Subcutaneous abdominal adipose tissue (tissue), 5 donors: ENCODE measurements around the gene UBA5.

Experiments
- H3K27ac ChIP-seq: one replicate; pipeline ENCODE4 v1.7.0; 2013; ENCODE audit warnings: low read depth, mild to moderate bottlenecking, inconsistent platforms, low read length, moderate library complexity
- H3K27me3 ChIP-seq, 5 donors: one replicate each; pipeline ENCODE4 v1.7.0; 2013; ENCODE audit warnings: low read length in 5 of 5, inconsistent platforms in 1 of 5; ENCODE audit not compliant: control insufficient read depth in 5 of 5, insufficient read depth in 4 of 5
- H3K36me3 ChIP-seq, 5 donors: one replicate each; pipeline ENCODE4 v1.7.0; 2013; ENCODE audit warnings: low read length in 5 of 5; ENCODE audit not compliant: control insufficient read depth in 5 of 5, insufficient read depth in 5 of 5
- H3K4me1 ChIP-seq, 5 donors: one replicate each; pipeline ENCODE4 v1.7.0; 2013; ENCODE audit warnings: low read length in 5 of 5, mild to moderate bottlenecking in 3 of 5, moderate library complexity in 1 of 5; ENCODE audit not compliant: control insufficient read depth in 5 of 5, insufficient read depth in 5 of 5
- H3K4me3 ChIP-seq, 5 donors: one replicate each; pipeline ENCODE4 v1.7.0; 2013; ENCODE audit warnings: low read length in 5 of 5, low read depth in 1 of 5
- H3K9ac ChIP-seq, 5 donors: one replicate each; pipeline ENCODE4 v1.7.0; 2013; ENCODE audit warnings: low read length in 5 of 5, mild to moderate bottlenecking in 4 of 5, moderate library complexity in 3 of 5
- H3K9me3 ChIP-seq, 5 donors: one replicate each; pipeline ENCODE4 v1.7.0; 2013; ENCODE audit warnings: low read length in 5 of 5; ENCODE audit not compliant: control insufficient read depth in 5 of 5
- donor health status: healthy.
- donor health status: healthy.
- donor health status: healthy.
- donor health status: healthy.
- donor health status: healthy.

Gene UBA5

DNA sequence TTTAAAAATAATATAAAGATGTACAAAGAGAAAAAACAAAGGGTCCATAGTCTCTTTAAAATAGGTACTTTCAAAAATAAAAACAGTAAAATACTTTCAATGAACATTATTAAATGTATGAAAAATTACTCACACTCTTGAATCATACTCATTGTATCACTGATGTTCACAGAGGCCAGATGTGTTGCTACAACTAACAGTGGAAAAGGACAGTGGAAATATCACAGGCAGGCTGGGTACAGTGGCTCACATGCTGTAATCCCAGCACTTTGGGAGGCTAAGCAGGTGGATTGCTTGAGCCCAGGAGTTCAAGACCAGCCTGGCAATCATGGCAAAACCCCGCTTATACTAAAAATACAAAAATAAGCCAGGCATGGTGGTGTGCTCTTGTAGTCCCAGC is 35.3 kb downstream of the UBA5 start:
- H3K9me3 ChIP-seq = no peaks in the 10 kb centered on the region
- H3K4me1 ChIP-seq = no peaks in the 10 kb centered on the region
- H3K36me3 ChIP-seq = peaks cover 67 to 89% (median 73%) of the 10 kb centered on the region in 5 donors
- H3K4me3 ChIP-seq = no peak overlapping the region
- H3K27me3 ChIP-seq = no peaks in the 10 kb centered on the region
- H3K9ac ChIP-seq = no peak overlapping the region
- H3K27ac ChIP-seq = no peak overlapping the region

DNA sequence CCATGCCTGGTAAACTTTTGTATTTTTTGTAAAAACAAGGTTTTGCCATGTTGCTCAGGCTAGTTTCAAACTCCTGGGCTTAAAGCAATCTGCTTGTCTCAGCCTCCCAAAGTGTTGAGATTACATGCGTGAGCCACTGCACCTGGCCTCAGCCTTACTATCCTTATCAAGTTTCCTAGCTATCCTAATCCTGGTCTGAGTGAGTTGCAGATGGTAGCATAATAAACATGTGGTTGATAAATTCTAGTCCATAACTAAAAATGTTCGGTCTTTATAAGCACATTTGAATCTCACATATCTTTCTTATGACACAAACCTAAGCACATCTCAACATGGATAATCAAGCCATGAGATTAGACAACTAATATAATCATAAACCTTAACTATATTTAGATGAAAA is 43.6 kb downstream of the UBA5 start:
- no peaks in the 10 kb centered on the region for H3K9me3 ChIP-seq
- no peak overlapping the region for H3K4me3 ChIP-seq
- no peaks in the 10 kb centered on the region for H3K4me1 ChIP-seq
- H3K9ac ChIP-seq = no peak overlapping the region
- peaks cover 54 to 72% (median 63%) of the 10 kb centered on the region in 5 donors for H3K36me3 ChIP-seq
- H3K27me3 ChIP-seq = no peaks in the 10 kb centered on the region
- H3K27ac ChIP-seq = no peak overlapping the region

DNA sequence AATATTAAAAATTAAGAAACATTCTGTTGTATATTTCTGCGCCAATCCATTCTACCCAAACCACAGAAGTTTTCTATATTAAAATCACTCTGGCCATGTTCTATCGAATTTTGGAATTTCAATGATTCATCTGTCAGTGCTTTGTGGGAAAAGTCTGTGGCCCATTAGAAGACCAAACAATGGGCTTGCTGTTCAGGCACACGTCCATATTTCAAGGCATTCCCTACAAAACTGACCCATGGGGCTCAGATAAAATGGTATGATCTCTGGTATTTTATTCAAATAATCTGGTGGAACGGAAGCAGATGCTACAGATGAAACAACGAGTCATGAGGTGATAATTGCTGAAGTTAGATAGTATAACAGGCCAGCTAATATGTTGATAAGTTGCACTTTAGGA is 49.6 kb downstream of the UBA5 start:
- no peak overlapping the region for H3K4me3 ChIP-seq
- H3K36me3 ChIP-seq = peaks cover 26 to 52% (median 45%) of the 10 kb centered on the region in 5 donors
- H3K27ac ChIP-seq = no peak overlapping the region
- H3K4me1 ChIP-seq = peaks cover 0 to 8% (median 0%) of the 10 kb centered on the region in 5 donors
- H3K27me3 ChIP-seq = no peaks in the 10 kb centered on the region
- H3K9ac ChIP-seq = no peak overlapping the region
- no peaks in the 10 kb centered on the region for H3K9me3 ChIP-seq

- H3K4me1 ChIP-seq = peaks cover 0 to 8% (median 0%) of the 10 kb centered on the region in 5 donors
- H3K9ac ChIP-seq = no peak overlapping the region
- H3K36me3 ChIP-seq = peaks cover 25 to 57% (median 42%) of the 10 kb centered on the region in 5 donors
- no peaks in the 10 kb centered on the region for H3K9me3 ChIP-seq
- H3K27ac ChIP-seq = no peak overlapping the region
- no peaks in the 10 kb centered on the region for H3K27me3 ChIP-seq
- no peak overlapping the region for H3K4me3 ChIP-seq
Observed at GRCh38 chr3:132710311-132710710, 50.2 kb downstream of the UBA5 start.

GRCh38 chr3:132713977-132714727 is 54.0 kb downstream of the UBA5 start:
- Histone ChIP-seq H3K4me1 (peaks cover 0 to 12% (median 4%) of the 10 kb centered on the region in 5 donors), H3K36me3 (peaks cover 26 to 56% (median 36%) of the 10 kb centered on the region in 5 donors), H3K4me3 (no peak overlapping the region), H3K9me3 (no peaks in the 10 kb centered on the region), H3K27me3 (no peaks in the 10 kb centered on the region), H3K9ac (no peak overlapping the region), H3K27ac (no peak overlapping the region)

DNA sequence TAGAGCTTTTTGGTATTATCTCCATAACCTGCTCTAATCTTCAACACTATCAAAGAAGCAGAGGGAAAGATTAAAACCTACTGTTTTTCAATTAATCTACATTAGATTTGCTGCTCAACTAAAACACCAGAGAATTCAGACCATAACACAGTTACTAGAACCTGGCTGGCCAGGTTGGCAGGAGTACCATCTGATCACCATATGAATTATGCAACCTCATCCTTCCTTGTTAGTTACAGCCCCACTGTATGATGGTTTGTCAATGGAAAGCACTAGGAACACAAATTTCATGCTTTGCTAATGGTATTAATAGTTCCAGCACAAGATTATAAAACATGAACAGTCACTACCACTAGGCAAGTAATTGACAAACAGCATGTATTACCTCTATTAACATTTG is 56.2 kb downstream of the UBA5 start:
- Histone ChIP-seq H3K9ac (no peak overlapping the region), H3K36me3 (peaks cover 16 to 37% (median 20%) of the 10 kb centered on the region in 5 donors), H3K4me1 (peaks cover 0 to 29% (median 19%) of the 10 kb centered on the region in 5 donors), H3K4me3 (no peak overlapping the region), H3K27me3 (no peaks in the 10 kb centered on the region), H3K9me3 (no peaks in the 10 kb centered on the region), H3K27ac (no peak overlapping the region)

DNA sequence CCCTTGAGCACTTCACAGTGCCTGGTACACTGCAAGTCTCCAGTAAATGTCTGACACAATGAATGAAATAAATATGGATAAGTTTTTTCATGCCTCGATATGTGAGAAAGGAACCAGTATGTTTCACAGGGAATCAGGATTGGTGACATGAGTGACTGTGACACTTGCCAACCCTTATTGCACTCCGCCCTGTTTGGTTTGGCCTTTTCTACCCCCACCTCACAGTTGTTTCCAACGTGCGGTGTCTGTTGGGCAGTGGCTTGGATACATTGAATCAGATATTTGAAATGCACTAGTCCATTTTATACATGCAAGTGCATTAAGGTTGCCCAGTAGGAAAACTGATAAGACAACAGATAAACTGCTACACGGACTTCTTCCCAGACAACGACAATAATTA is 60.1 kb downstream of the UBA5 start:
- H3K9ac ChIP-seq = peak overlapping the region in 3 of 5 donors; percentile 6 to 39 (median 17)
- no peaks in the 10 kb centered on the region for H3K27me3 ChIP-seq
- peaks cover 7 to 23% (median 14%) of the 10 kb centered on the region in 5 donors for H3K36me3 ChIP-seq
- H3K27ac ChIP-seq = no peak overlapping the region
- H3K4me1 ChIP-seq = peaks cover 0 to 31% (median 28%) of the 10 kb centered on the region in 5 donors
- H3K9me3 ChIP-seq = no peaks in the 10 kb centered on the region
- H3K4me3 ChIP-seq = peak overlapping the region; percentile 20 to 93 (median 35)

GRCh38 chr3:132721479-132722164 is 61.5 kb downstream of the UBA5 start:
- peaks cover 6 to 14% (median 7%) of the 10 kb centered on the region in 5 donors for H3K36me3 ChIP-seq
- no peaks in the 10 kb centered on the region for H3K9me3 ChIP-seq
- H3K9ac ChIP-seq = peak overlapping the region; percentile 77 to 90 (median 84)
- H3K27ac ChIP-seq = peak overlapping the region; percentile 82
- H3K27me3 ChIP-seq = no peaks in the 10 kb centered on the region
- peaks cover 0 to 31% (median 28%) of the 10 kb centered on the region in 5 donors for H3K4me1 ChIP-seq
- peak overlapping the region; percentile 68 to 93 (median 80) for H3K4me3 ChIP-seq

- Histone ChIP-seq H3K36me3 (peaks cover 5 to 11% (median 7%) of the 10 kb centered on the region in 5 donors), H3K27me3 (no peaks in the 10 kb centered on the region), H3K9me3 (no peaks in the 10 kb centered on the region), H3K4me1 (peaks cover 0 to 31% (median 28%) of the 10 kb centered on the region in 5 donors), H3K9ac (peak within 1 kb of the TSS; percentile 77 to 90 (median 84)), H3K27ac (peak within 1 kb of the TSS; percentile 82), H3K4me3 (peak within 1 kb of the TSS; percentile 82 to 93 (median 85))
Observed at GRCh38 chr3:132722165-132723023, 62.3 kb downstream of the UBA5 start, which contains the start of gene NPHP3. NPHP3 (minus strand) TSS chr3:132722409; CDS start chr3:132722355, 54 bp downstream.
